Memory B cell (primary cell): ENCODE results near the gene TRNP1.
"Not testable (repeated sequence)": the region's sequence is repeated elsewhere in the genome, so short reads cannot be mapped to it uniquely, and the experiment has no call there.

Source experiments
- ATAC-seq: fragments of 150-1000 bp; cut with Tn5 transposase; 2 replicates; pipeline ENCODE4 v1.10.0; 2021; ENCODE audit warnings: low read depth, mild to moderate bottlenecking, moderate library complexity
- DNase-seq, 2 donors: peaks; one replicate each; pipeline ENCODE4 v3.0.0; 2022; ENCODE audit warnings: low spot score in 2 of 2
- H3K27ac Mint-ChIP-seq: one replicate; pipeline ENCODE4 v1.8.0; 2022; ENCODE audit warnings: mild to moderate bottlenecking, moderate library complexity, mixed read lengths
- H3K27me3 Mint-ChIP-seq: one replicate; pipeline ENCODE4 v1.8.0; 2022; ENCODE audit warnings: mixed read lengths
- H3K36me3 Mint-ChIP-seq: one replicate; pipeline ENCODE4 v1.8.0; 2022; ENCODE audit warnings: mild to moderate bottlenecking, mixed read lengths
- H3K4me1 Mint-ChIP-seq: one replicate; pipeline ENCODE4 v1.8.0; 2022; ENCODE audit warnings: mixed read lengths
- H3K4me3 Mint-ChIP-seq: one replicate; pipeline ENCODE4 v1.8.0; 2022; ENCODE audit warnings: mild to moderate bottlenecking, moderate library complexity, mixed read lengths
- H3K9me3 Mint-ChIP-seq: one replicate; pipeline ENCODE4 v1.8.0; 2022; ENCODE audit warnings: mixed read lengths

Gene TRNP1

GRCh38 chr1:26993237-26994019 lies at the start of gene TRNP1:
Gene TRNP1, plus strand, starts transcription at chr1:26993692. Its CDS starts 95 bp downstream, at chr1:26993787.
- peaks cover 20% of the 10 kb centered on the region for H3K27me3 Mint-ChIP-seq
- H3K4me3 Mint-ChIP-seq, result peak within 1 kb of the TSS; percentile 79
- H3K4me1 Mint-ChIP-seq, result peaks cover 15% of the 10 kb centered on the region
- peak within 1 kb of the TSS; percentile 35 for H3K27ac Mint-ChIP-seq
- no peaks in the 10 kb centered on the region for H3K9me3 Mint-ChIP-seq
- peak; percentile 67 for ATAC-seq
- no peaks in the 10 kb centered on the region for H3K36me3 Mint-ChIP-seq
- peak; percentile 44 to 67 for DNase-seq

GRCh38 chr1:26945138-26945537 lies 48.4 kb upstream of the TRNP1 start:
- Mint-ChIP-seq H3K36me3 (peaks cover 18% of the 10 kb centered on the region), H3K9me3 (no peaks in the 10 kb centered on the region), H3K27me3 (no peaks in the 10 kb centered on the region), H3K4me1 (no peaks in the 10 kb centered on the region), H3K27ac (no peak overlapping the region), H3K4me3 (no peak overlapping the region)
- ATAC-seq (no peak), DNase-seq (no peak)

GRCh38 chr1:26945728-26946127 lies 47.8 kb upstream of the TRNP1 start:
- peaks cover 2% of the 10 kb centered on the region for H3K4me1 Mint-ChIP-seq
- H3K36me3 Mint-ChIP-seq, result peaks cover 21% of the 10 kb centered on the region
- no peaks in the 10 kb centered on the region for H3K27me3 Mint-ChIP-seq
- DNase-seq, result no peak
- H3K9me3 Mint-ChIP-seq, result no peaks in the 10 kb centered on the region
- ATAC-seq, result no peak
- no peak overlapping the region for H3K4me3 Mint-ChIP-seq
- H3K27ac Mint-ChIP-seq, result no peak overlapping the region

- no peaks in the 10 kb centered on the region for H3K9me3 Mint-ChIP-seq
- peaks cover 24% of the 10 kb centered on the region for H3K36me3 Mint-ChIP-seq
- peaks cover 4% of the 10 kb centered on the region for H3K4me1 Mint-ChIP-seq
- no peak for ATAC-seq
- no peak for DNase-seq
- H3K4me3 Mint-ChIP-seq, result no peak overlapping the region
- H3K27ac Mint-ChIP-seq, result no peak overlapping the region
- no peaks in the 10 kb centered on the region for H3K27me3 Mint-ChIP-seq
These were observed 47.2 kb upstream of the TRNP1 start for GRCh38 chr1:26946270-26946669.

GRCh38 chr1:26948725-26949057 lies 44.8 kb upstream of the TRNP1 start:
- H3K4me1 Mint-ChIP-seq, H3K9me3 Mint-ChIP-seq, ATAC-seq, H3K27ac Mint-ChIP-seq, DNase-seq, H3K4me3 Mint-ChIP-seq, H3K27me3 Mint-ChIP-seq: not testable (repeated sequence)
- H3K36me3 Mint-ChIP-seq, result peaks cover 18% of the 10 kb centered on the region

GRCh38 chr1:26949266-26949925 lies 44.1 kb upstream of the TRNP1 start:
- Mint-ChIP-seq H3K27ac (no peak overlapping the region), H3K4me1 (peaks cover 4% of the 10 kb centered on the region), H3K9me3 (no peaks in the 10 kb centered on the region), H3K27me3 (no peaks in the 10 kb centered on the region), H3K36me3 (peaks cover 20% of the 10 kb centered on the region), H3K4me3 (no peak overlapping the region)
- no peak for ATAC-seq
- DNase-seq, result no peak

- peaks cover 4% of the 10 kb centered on the region for H3K4me1 Mint-ChIP-seq
- H3K27me3 Mint-ChIP-seq, result no peaks in the 10 kb centered on the region
- DNase-seq, result no peak
- no peaks in the 10 kb centered on the region for H3K9me3 Mint-ChIP-seq
- ATAC-seq, result no peak
- peaks cover 20% of the 10 kb centered on the region for H3K36me3 Mint-ChIP-seq
- H3K4me3 Mint-ChIP-seq, result no peak overlapping the region
- H3K27ac Mint-ChIP-seq, result no peak overlapping the region
These were observed 43.6 kb upstream of the TRNP1 start for GRCh38 chr1:26949926-26950319.

- H3K27me3 Mint-ChIP-seq, result no peaks in the 10 kb centered on the region
- ATAC-seq, result no peak
- no peaks in the 10 kb centered on the region for H3K9me3 Mint-ChIP-seq
- peaks cover 13% of the 10 kb centered on the region for H3K36me3 Mint-ChIP-seq
- no peak overlapping the region for H3K27ac Mint-ChIP-seq
- peaks cover 4% of the 10 kb centered on the region for H3K4me1 Mint-ChIP-seq
- H3K4me3 Mint-ChIP-seq, result no peak overlapping the region
- no peak for DNase-seq
These were observed 42.9 kb upstream of the TRNP1 start for GRCh38 chr1:26950602-26951001.

- no peaks in the 10 kb centered on the region for H3K27me3 Mint-ChIP-seq
- no peak overlapping the region for H3K4me3 Mint-ChIP-seq
- DNase-seq (no peak), ATAC-seq (no peak)
- H3K9me3 Mint-ChIP-seq, result peaks cover 3% of the 10 kb centered on the region
- no peak overlapping the region for H3K27ac Mint-ChIP-seq
- peaks cover 4% of the 10 kb centered on the region for H3K4me1 Mint-ChIP-seq
- peaks cover 15% of the 10 kb centered on the region for H3K36me3 Mint-ChIP-seq
These were observed 42.3 kb upstream of the TRNP1 start for GRCh38 chr1:26951216-26951615.

GRCh38 chr1:26951821-26952497 lies 41.5 kb upstream of the TRNP1 start:
- Mint-ChIP-seq H3K4me1 (peaks cover 4% of the 10 kb centered on the region), H3K9me3 (peaks cover 3% of the 10 kb centered on the region), H3K27ac (no peak overlapping the region), H3K4me3 (no peak overlapping the region), H3K27me3 (no peaks in the 10 kb centered on the region), H3K36me3 (peaks cover 16% of the 10 kb centered on the region)
- DNase-seq (no peak), ATAC-seq (no peak)

GRCh38 chr1:26953374-26953773 lies 40.1 kb upstream of the TRNP1 start:
- no peak overlapping the region for H3K4me3 Mint-ChIP-seq
- DNase-seq (no peak), ATAC-seq (no peak)
- H3K9me3 Mint-ChIP-seq, result peaks cover 3% of the 10 kb centered on the region
- peaks cover 16% of the 10 kb centered on the region for H3K36me3 Mint-ChIP-seq
- H3K27me3 Mint-ChIP-seq, result no peaks in the 10 kb centered on the region
- no peak overlapping the region for H3K27ac Mint-ChIP-seq
- H3K4me1 Mint-ChIP-seq, result peaks cover 4% of the 10 kb centered on the region

GRCh38 chr1:26956321-26956720 lies 37.2 kb upstream of the TRNP1 start:
- Mint-ChIP-seq H3K27ac (no peak overlapping the region), H3K4me1 (peaks cover 5% of the 10 kb centered on the region), H3K9me3 (peaks cover 3% of the 10 kb centered on the region), H3K36me3 (peaks cover 12% of the 10 kb centered on the region), H3K4me3 (no peak overlapping the region), H3K27me3 (peaks cover 2% of the 10 kb centered on the region)
- ATAC-seq, result no peak
- no peak for DNase-seq

- H3K36me3 Mint-ChIP-seq, result peaks cover 9% of the 10 kb centered on the region
- ATAC-seq, result no peak
- no peak overlapping the region for H3K4me3 Mint-ChIP-seq
- H3K9me3 Mint-ChIP-seq, result peaks cover 3% of the 10 kb centered on the region
- no peak for DNase-seq
- H3K4me1 Mint-ChIP-seq, result peaks cover 5% of the 10 kb centered on the region
- H3K27me3 Mint-ChIP-seq, result peaks cover 4% of the 10 kb centered on the region
- no peak overlapping the region for H3K27ac Mint-ChIP-seq
These were observed 36.2 kb upstream of the TRNP1 start for GRCh38 chr1:26957306-26957705.

GRCh38 chr1:26959270-26959669 lies 34.2 kb upstream of the TRNP1 start:
- no peak overlapping the region for H3K27ac Mint-ChIP-seq
- H3K4me3 Mint-ChIP-seq, result peak overlapping the region; percentile 49
- peaks cover 5% of the 10 kb centered on the region for H3K4me1 Mint-ChIP-seq
- peaks cover 3% of the 10 kb centered on the region for H3K9me3 Mint-ChIP-seq
- DNase-seq, result no peak
- peaks cover 7% of the 10 kb centered on the region for H3K36me3 Mint-ChIP-seq
- peaks cover 6% of the 10 kb centered on the region for H3K27me3 Mint-ChIP-seq
- ATAC-seq, result no peak
